AG08396 (cell line): Measurements from ENCODE around the gene PLA2G2A.
"Not testable (repeated sequence)": the region's sequence is repeated elsewhere in the genome, so short reads cannot be mapped to it uniquely, and the experiment has no call there.

Experiments
- DNase-seq: peaks from one replicate; pipeline ENCODE4 v3.0.0; 2012; ENCODE audit warnings: low spot score, mixed read lengths

The PLA2G2A gene, protein sequence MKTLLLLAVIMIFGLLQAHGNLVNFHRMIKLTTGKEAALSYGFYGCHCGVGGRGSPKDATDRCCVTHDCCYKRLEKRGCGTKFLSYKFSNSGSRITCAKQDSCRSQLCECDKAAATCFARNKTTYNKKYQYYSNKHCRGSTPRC

GRCh38 chr1:19979494-19979977 is at the start of gene PLA2G2A:
Gene PLA2G2A (minus strand): TSS chr1:19979618. CDS start chr1:19978773, 845 bp downstream.
- DNase-seq, result no peak

- no peak for DNase-seq
These were observed 49.3 kb upstream of the PLA2G2A start for GRCh38 chr1:20028726-20029125.

DNA sequence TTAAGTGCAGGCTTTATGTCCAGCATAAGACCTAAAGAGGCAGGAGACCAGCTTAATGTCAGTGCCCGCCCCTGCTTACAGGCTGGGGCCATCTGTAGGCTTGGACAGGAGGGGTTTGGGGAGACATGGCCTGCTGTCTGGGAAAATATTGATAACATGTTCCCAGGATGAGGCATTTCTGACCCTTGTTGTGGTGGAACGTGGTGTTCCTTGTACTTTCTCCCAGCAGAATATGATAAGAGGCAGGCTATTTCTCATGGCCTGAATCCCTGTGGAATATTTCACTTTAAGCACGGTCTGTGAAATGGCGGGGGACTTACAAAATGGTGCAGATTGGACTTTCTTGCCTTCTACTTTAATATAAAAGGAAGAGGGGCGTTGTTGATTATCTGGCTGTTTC is 48.7 kb upstream of the PLA2G2A start:
- DNase-seq, result no peak

GRCh38 chr1:20017741-20018140 is 38.3 kb upstream of the PLA2G2A start:
- no peak for DNase-seq

DNA sequence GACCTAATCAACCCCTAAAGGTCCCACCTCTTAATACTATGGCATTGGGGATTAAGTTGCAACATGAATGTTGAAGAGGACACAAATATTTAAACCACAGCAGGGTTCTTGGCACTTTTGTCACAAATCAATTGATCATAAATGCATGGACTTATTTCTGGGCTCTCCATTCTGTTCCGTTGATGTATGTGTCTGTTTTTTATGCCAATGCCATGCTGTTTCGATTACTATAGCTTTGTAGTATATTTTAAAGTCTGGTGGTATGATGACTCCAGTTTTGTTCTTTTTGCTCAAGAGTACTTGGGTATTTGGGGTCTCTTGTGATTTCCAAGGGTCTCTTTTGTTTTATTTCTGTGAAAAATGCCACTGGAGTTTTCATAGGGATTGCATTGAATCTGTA is 34.7 kb upstream of the PLA2G2A start:
- DNase-seq, result no peak

DNA sequence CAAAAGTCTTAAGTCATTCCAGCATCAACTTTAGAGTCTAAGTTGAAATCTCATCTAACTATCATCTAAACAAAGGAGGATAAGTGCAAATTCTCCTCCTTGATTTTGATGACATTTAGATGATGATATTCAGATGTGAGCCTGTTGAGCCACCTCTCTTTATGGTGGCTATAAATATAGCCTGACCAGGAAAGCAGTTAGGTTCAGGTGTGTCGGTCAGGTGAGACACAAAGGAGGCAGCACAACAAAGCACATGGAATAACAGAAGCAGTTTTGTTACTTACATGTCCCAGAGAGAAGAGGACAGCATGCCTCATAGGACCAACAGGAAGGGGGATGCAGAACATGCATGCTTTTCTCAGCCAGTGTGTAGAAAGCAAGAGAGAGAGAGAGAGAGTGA is 30.6 kb upstream of the PLA2G2A start:
- no peak for DNase-seq

DNA sequence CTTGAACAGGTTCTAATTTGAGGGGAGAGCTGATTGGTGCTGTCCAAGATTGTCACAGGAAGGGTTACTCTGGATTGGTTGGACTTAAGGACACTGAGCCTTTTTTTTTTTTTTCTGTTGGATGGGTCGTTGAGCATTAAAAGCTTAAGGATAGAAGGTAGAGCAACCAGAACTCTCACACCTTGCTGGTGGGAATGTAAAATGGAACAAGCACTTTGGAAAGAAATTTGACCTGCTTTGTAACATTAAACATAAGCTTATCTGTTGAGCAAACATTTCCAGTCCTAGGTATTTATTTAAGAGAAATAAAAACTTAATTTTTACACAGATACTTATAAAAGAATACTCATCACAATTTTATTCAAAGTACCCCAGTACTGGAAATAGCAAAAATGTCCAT is 29.8 kb upstream of the PLA2G2A start:
- no peak for DNase-seq

GRCh38 chr1:20008391-20008841 is 29.0 kb upstream of the PLA2G2A start:
- no peak for DNase-seq

GRCh38 chr1:19998823-19999222 is 19.4 kb upstream of the PLA2G2A start:
- not testable (repeated sequence) for DNase-seq

GRCh38 chr1:19990689-19991088 is 11.3 kb upstream of the PLA2G2A start:
- DNase-seq, result no peak

DNA sequence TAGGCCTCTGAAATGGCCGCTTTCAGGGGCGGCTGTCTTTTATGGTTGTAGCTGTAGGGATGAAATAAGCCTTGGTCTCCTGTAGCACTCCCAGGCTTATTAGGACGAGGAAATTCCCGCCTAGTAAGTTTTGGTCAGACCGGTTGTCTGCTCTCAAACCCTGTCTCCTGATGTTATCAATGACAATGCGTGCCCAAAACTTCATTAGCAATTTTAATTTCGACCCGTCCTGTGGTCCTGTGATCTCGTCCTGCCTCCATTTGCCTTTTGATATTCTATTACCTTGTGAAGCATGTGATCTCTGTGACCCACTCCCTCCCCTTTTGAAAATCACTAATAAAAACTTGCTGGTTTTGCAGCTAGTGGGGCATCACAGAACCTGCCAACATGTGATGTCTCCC is 10.8 kb upstream of the PLA2G2A start:
- DNase-seq, result not testable (repeated sequence)

DNA sequence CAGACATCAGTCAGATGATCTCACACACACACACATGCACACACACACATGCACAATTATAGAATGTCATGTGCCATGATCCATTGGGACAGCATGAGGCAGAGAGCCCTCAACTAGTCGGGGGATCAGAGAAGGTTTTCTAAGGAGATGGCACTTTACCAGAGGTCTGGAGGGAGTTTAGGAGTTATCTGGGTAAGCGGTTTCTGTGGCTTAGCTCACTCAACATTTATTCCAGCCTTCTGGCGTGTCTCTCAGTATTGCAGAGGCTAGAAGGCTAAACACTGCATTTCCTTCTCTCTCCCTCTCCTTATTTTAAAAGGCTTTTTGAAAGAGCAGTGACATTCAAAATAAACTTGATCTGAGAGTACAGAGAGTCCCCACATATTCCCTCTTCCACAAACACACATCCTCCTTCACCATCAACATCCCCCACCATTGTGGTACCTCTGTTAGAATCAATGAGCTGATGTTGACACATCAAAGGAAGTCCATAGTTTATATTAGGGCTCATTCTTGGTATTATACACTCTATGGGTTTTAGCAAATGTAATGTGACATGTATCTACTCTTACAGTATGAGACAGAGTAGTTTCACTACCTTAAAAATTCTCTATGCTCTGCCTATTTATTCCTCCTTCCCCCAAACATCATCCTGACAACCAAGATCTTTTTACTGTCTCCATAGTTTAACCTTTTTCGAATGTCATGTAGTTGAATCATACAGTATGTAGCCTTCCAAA is 9.0 kb upstream of the PLA2G2A start:
- no peak for DNase-seq

GRCh38 chr1:19987719-19988118 is 8.3 kb upstream of the PLA2G2A start:
- no peak for DNase-seq

GRCh38 chr1:19984409-19985016 is 5.1 kb upstream of the PLA2G2A start:
- not testable (repeated sequence) for DNase-seq

DNA sequence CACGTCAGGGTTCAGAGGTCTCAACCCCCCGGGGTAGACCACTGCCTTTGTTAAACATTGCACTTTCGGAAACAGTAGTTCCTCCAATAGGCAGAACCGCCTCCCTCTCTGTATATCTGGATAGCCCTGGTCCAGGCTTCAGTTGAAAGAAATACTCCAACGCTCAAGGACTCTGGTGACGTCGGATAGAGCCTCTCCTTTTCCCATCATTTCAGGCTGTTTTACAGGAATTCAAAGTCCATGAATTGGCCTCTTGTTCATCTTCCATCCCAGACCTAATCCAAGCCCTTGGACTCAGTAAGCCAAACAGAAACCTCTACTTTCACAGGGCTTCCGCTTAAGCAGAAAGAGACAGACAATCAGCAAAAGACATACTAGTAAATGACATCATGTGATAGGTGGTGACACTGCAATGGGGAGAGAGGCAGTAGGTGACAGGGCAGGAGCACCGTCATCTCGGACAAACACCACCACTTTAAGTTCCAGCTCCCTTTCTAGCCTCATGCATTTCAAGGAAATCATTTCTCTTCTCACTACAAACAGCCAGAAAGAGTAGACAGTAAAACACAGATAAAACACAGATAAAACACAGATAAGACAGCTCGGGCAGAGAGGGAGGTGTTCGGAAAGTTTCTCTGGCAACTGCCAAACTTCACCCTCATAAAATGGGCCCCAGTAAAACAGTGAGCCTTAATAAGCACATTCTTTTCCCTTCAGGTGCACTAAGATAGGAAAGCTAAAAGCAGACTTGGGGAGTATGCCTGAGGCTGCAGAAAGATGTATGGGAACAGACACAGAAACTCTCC is 2.3 kb upstream of the PLA2G2A start:
- DNase-seq, result no peak

DNA sequence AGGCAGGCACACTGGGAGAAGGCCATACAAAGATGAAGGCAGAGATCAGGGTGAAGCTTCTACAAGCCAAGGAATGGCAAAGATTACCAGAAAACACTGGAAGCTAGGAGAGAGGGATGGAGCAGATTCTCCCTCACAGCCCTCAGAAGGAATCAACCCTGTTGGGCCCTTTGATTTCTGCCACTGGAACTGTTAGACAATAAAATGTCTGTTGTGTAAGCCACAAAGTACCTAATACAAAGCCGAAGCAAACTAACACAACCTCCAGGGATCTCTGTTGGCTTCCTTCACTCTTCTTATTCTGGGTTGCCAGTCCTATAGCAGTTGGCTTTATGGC is 1.7 kb upstream of the PLA2G2A start:
- no peak for DNase-seq

DNA sequence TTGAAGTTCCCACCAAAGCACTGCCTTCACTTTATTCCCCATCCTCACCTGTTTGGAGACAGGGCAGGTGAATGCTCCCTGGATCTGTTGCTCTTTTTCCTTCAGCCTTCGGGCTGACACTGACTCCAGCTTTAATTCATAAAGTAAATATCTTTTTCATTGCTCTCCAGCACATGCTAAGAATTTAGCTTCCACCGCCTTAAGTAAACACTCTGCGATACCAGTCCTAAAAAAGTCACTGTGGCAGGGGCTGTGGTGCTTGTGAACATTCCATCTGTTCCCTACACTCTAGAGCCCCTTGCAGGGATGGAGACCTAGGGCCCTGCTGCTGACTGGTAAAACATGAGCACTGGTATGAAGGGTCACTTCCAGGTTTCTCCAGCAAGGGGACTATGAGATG is 896 bp upstream of the PLA2G2A start:
- no peak for DNase-seq

DNA sequence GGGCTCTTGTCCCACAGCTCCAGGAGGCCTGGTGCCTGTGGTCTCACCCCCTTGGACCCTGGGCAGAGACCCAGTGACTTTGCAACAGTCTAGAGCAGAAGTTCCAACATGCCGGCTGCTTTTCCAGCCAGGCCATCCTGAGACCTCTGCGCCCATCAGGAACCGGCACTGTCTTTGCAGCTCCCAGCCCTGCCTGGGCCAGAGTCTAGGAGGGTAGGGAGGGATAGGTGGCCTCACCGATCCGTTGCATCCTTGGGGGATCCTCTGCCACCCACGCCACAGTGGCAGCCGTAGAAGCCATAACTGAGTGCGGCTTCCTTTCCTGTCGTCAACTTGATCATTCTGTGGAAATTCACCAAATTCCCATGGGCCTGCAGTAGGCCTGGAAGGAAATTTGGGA is 1.3 kb downstream of the PLA2G2A start:
- DNase-seq, result no peak

- no peak for DNase-seq
These were observed 3.0 kb downstream of the PLA2G2A start for GRCh38 chr1:19976317-19977003.

DNA sequence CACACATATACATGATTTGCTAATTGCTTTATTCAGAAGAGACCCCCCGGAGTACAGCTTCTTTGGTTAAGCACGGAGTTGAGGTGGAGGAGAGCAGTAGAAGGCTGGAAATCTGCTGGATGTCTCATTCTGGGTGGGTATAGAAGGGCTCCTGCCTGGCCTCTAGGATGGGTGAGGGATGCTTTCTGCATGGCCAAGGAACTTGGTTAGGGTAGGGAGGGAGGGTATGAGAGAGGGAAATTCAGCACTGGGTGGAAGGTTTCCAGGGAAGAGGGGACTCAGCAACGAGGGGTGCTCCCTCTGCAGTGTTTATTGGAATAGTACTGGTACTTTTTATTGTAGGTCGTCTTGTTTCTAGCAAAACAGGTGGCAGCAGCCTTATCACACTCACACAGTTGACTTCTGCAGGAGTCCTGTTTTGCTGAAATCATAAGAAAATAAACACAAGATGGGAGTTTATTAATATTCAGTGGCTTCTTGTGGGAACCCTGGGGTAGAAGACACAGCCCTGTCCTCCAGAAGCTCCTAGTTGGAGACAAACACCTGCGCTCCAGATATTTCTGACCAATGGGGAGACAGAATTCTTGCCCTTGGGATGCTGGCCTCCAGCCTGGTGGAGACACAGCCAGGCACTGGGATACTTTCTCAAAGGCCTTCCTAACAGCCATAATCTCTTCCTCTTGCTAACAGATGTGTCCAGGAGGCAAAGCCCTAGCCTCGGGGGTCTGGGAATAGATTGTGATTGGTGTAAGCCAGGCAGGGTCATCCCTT is 3.8 kb downstream of the PLA2G2A start:
- DNase-seq, result no peak

DNA sequence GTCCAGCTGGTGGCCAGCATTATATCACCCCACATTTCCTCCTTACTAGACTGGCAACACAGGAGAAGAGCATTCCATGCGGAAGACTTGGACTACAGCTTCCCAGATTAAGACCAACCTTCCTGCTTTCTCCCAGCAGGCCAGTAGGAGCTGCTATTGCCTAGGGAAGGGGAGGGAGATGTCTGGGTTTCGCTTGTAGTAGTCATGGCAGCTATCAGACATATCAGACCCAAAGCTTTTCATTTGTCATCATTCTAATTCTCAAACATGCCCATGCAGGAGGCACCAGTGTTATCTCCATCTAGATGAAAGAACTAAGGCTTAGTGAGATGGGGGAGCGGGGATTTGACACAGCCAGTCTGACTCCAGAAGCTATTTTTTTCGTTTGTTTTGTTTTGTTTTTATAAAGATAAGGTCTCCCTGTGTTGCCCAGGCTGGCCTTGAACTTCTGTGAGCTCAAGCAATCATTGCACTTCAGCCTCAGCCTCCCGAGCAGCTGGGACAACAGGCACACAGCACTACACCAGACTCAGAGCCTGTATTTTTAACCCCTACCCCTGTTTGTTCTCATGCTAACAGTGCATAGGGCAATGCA is 4.5 kb downstream of the PLA2G2A start:
- peak; percentile 85 for DNase-seq
